PC-3 (cell line): ENCODE results near the gene ZC3HAV1.

Experiments used
- CTCF ChIP-seq: fragments of 300-600 bp; sonication (generic); conservative IDR thresholded peaks from 2 replicates; pipeline ENCODE4 v1.5.1; 2017; ENCODE audit warnings: antibody characterized with exemption, low read depth, mild to moderate bottlenecking, low read length
- EZH2 ChIP-seq: fragments of 300-600 bp; sonication (generic); IDR thresholded peaks from one replicate; pipeline ENCODE4 v1.6.1; 2017; ENCODE audit warnings: antibody characterized with exemption, mild to moderate bottlenecking, low read length; ENCODE audit not compliant: unreplicated experiment

GRCh38 chr7:139104091-139104450 is 5.4 kb downstream of the ZC3HAV1 start:
- TF ChIP-seq CTCF (no peak), EZH2 (no peak)
